Measurements from ENCODE around the gene GYPB. TPM values are rescaled to one million over a fixed set of nuclear protein-coding genes. Genes with fewer than 3 reads are reported as not detected.
"Not testable (repeated sequence)": the region's sequence is repeated elsewhere in the genome, so short reads cannot be mapped to it uniquely, and the experiment has no call there.

GYPB gene
- total RNA-seq, 1 donor from 2014 or later, result not detected

DNA sequence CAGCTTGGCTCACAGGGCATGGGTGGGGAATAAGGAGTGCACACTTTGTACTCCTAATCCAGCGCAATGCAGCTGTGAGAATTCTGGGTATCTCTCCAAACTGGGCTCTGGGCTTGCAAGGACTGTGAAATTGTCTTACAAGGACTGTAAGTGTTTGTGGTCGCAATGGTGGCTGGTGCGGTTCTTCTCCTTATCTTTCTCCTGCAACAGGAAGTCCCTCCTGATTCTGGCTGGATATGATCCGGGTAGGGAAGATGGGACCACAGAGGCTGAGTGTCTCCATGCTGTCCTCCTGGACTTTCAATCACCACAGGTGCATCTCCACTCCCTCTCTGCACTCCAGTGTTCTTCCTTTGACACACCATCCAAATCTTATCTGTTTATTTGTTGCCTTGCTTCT is 58.1 kb downstream of the GYPB start:
- Mint-ChIP-seq H3K4me1 (ENCODE audit: low read depth, unreplicated experiment) (no peaks in the 10 kb centered on the region), H3K27me3 (ENCODE audit: low read depth, unreplicated experiment) (peaks cover 2% of the 10 kb centered on the region), H3K27ac (ENCODE audit: unreplicated experiment) (no peak overlapping the region), H3K9me3 (ENCODE audit: unreplicated experiment) (no peaks in the 10 kb centered on the region), H3K36me3 (ENCODE audit: low read depth, unreplicated experiment) (no peaks in the 10 kb centered on the region), H3K4me3 (ENCODE audit: unreplicated experiment) (no peak overlapping the region)
- no peak overlapping the region for H3K4me2 ChIP-seq (ENCODE audit: low read length)
- H3K79me2 ChIP-seq (ENCODE audit: insufficient read depth, low read length), result no peaks in the 10 kb centered on the region
- no peaks in the 10 kb centered on the region for H3K9me3 ChIP-seq (ENCODE audit: insufficient read depth, low read depth, low read length)
- H3K27ac ChIP-seq (ENCODE audit: low read depth, low read length), result no peak overlapping the region
- H3K4me3 ChIP-seq (ENCODE audit: insufficient read depth, low read depth, low read length), result no peak overlapping the region
- TF ChIP-seq EZH2 (IDR thresholded peaks at IDR 0.05; ENCODE audit: insufficient read depth, low read length), result no peak
- TF ChIP-seq, protein P1, sequence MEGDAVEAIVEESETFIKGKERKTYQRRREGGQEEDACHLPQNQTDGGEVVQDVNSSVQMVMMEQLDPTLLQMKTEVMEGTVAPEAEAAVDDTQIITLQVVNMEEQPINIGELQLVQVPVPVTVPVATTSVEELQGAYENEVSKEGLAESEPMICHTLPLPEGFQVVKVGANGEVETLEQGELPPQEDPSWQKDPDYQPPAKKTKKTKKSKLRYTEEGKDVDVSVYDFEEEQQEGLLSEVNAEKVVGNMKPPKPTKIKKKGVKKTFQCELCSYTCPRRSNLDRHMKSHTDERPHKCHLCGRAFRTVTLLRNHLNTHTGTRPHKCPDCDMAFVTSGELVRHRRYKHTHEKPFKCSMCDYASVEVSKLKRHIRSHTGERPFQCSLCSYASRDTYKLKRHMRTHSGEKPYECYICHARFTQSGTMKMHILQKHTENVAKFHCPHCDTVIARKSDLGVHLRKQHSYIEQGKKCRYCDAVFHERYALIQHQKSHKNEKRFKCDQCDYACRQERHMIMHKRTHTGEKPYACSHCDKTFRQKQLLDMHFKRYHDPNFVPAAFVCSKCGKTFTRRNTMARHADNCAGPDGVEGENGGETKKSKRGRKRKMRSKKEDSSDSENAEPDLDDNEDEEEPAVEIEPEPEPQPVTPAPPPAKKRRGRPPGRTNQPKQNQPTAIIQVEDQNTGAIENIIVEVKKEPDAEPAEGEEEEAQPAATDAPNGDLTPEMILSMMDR (IDR thresholded peaks at IDR 0.05; ENCODE audit: insufficient read depth, low read depth, low read length), result no peak
- no peak for DNase-seq (ENCODE audit: low read depth)
- no peaks in the 10 kb centered on the region for H4K20me1 ChIP-seq (ENCODE audit: insufficient read depth, low read length)
- H3K36me3 ChIP-seq (ENCODE audit: insufficient read depth, low read length), result no peaks in the 10 kb centered on the region
- no peaks in the 10 kb centered on the region for H3K4me1 ChIP-seq (ENCODE audit: insufficient read depth, low read length)
- H3K9ac ChIP-seq (ENCODE audit: low read length), result no peak overlapping the region
- FAIRE-seq, result no peak
- H3K27me3 ChIP-seq (ENCODE audit: insufficient read depth, low read length), result no peaks in the 10 kb centered on the region
- H2AFZ ChIP-seq (ENCODE audit: low read depth, low read length), result no peak overlapping the region

DNA sequence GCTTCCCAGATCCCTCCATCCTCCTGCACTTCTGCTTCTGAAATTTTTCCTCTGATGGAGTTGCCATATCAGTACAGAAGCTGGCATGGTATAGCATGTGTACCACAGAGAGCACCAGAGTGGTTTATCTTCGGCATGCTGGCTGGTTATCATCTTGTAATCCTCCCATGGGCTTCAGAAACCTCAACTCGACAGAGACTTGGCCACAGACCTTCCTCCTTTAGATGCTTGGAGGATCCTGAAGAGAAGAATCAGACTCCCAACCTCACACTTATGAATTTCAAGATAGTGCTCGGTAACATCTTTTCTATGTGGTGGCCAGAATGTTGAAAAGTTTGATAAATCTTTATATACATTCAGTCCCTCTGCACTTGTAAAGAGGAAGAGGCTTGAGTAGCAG is 63.9 kb downstream of the GYPB start:
- not testable (repeated sequence) for H3K79me2 ChIP-seq (ENCODE audit: insufficient read depth, low read length); H3K4me1 ChIP-seq (ENCODE audit: insufficient read depth, low read length); H3K4me2 ChIP-seq (ENCODE audit: low read length); H3K27me3 ChIP-seq (ENCODE audit: insufficient read depth, low read length); H3K4me3 ChIP-seq (ENCODE audit: insufficient read depth, low read depth, low read length); H3K27ac ChIP-seq (ENCODE audit: low read depth, low read length); H2AFZ ChIP-seq (ENCODE audit: low read depth, low read length); H3K9ac ChIP-seq (ENCODE audit: low read length); H4K20me1 ChIP-seq (ENCODE audit: insufficient read depth, low read length); DNase-seq (ENCODE audit: low read depth); H3K36me3 Mint-ChIP-seq (ENCODE audit: low read depth, unreplicated experiment); H3K27me3 Mint-ChIP-seq (ENCODE audit: low read depth, unreplicated experiment); FAIRE-seq; H3K27ac Mint-ChIP-seq (ENCODE audit: unreplicated experiment); H3K4me3 Mint-ChIP-seq (ENCODE audit: unreplicated experiment); H3K4me1 Mint-ChIP-seq (ENCODE audit: low read depth, unreplicated experiment); H3K9me3 ChIP-seq (ENCODE audit: insufficient read depth, low read depth, low read length); H3K36me3 ChIP-seq (ENCODE audit: insufficient read depth, low read length)
- peaks cover 15% of the 10 kb centered on the region for H3K9me3 Mint-ChIP-seq (ENCODE audit: unreplicated experiment)

DNA sequence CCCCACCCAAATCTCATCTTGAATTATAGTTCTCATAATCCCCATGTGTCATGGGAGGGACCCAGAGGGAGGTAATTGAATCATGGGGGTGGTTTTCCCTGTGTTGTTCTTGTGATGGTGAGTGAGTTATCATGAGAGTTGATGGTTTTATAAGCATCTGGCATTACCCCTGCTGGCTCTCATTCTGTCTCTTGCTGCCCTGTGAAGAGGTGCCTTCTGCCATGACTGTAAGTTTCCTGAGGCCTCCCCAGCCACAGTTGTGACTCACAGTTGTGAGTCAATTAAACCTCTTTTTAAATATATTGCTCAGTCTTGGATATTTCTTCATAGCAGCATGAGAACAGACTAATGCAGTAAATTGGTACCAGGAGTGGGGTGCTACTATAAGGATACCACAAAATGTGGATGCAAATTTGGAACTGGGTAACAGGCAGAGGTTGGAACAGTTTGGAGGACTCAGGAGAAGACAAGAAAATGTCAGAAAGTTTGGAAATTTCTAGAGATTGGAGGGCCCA is 67.7 kb downstream of the GYPB start:
- H3K27me3 Mint-ChIP-seq (ENCODE audit: low read depth, unreplicated experiment); FAIRE-seq; H3K27ac Mint-ChIP-seq (ENCODE audit: unreplicated experiment); H3K9me3 ChIP-seq (ENCODE audit: insufficient read depth, low read depth, low read length); H3K36me3 ChIP-seq (ENCODE audit: insufficient read depth, low read length); H3K79me2 ChIP-seq (ENCODE audit: insufficient read depth, low read length); H3K4me2 ChIP-seq (ENCODE audit: low read length); H4K20me1 ChIP-seq (ENCODE audit: insufficient read depth, low read length); H3K4me3 Mint-ChIP-seq (ENCODE audit: unreplicated experiment); H3K27me3 ChIP-seq (ENCODE audit: insufficient read depth, low read length); H3K4me3 ChIP-seq (ENCODE audit: insufficient read depth, low read depth, low read length); DNase-seq (ENCODE audit: low read depth); H3K4me1 Mint-ChIP-seq (ENCODE audit: low read depth, unreplicated experiment); H2AFZ ChIP-seq (ENCODE audit: low read depth, low read length); H3K27ac ChIP-seq (ENCODE audit: low read depth, low read length); H3K9ac ChIP-seq (ENCODE audit: low read length); H3K36me3 Mint-ChIP-seq (ENCODE audit: low read depth, unreplicated experiment); H3K4me1 ChIP-seq (ENCODE audit: insufficient read depth, low read length): not testable (repeated sequence)
- H3K9me3 Mint-ChIP-seq (ENCODE audit: unreplicated experiment), result peaks cover 18% of the 10 kb centered on the region

DNA sequence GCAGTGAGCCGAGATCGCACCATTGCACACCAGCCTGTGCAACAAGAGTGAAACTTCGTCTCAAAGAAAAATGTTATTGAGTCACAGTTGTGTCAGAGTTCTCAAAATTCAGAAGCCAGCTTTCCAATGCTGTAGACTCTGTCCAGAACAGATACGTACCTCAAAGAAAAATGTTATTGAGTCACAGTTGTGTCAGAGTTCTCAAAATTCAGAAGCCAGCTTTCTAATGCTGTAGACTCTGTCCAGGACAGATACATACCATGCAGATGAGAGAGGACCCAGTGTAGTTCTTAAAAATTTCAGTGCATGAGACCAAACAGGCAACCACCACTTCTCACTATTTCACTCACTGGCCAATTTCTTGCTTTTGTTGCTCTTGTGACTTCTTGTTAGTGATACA is 68.2 kb downstream of the GYPB start:
- not testable (repeated sequence) for H3K4me1 Mint-ChIP-seq (ENCODE audit: low read depth, unreplicated experiment); FAIRE-seq; H3K4me3 Mint-ChIP-seq (ENCODE audit: unreplicated experiment); H3K4me2 ChIP-seq (ENCODE audit: low read length); H3K79me2 ChIP-seq (ENCODE audit: insufficient read depth, low read length); H4K20me1 ChIP-seq (ENCODE audit: insufficient read depth, low read length); H3K27me3 Mint-ChIP-seq (ENCODE audit: low read depth, unreplicated experiment); H3K4me3 ChIP-seq (ENCODE audit: insufficient read depth, low read depth, low read length); H3K27ac ChIP-seq (ENCODE audit: low read depth, low read length); H3K36me3 ChIP-seq (ENCODE audit: insufficient read depth, low read length); H3K36me3 Mint-ChIP-seq (ENCODE audit: low read depth, unreplicated experiment); DNase-seq (ENCODE audit: low read depth); H3K27me3 ChIP-seq (ENCODE audit: insufficient read depth, low read length); H3K9ac ChIP-seq (ENCODE audit: low read length); H2AFZ ChIP-seq (ENCODE audit: low read depth, low read length); H3K4me1 ChIP-seq (ENCODE audit: insufficient read depth, low read length); H3K9me3 ChIP-seq (ENCODE audit: insufficient read depth, low read depth, low read length); H3K27ac Mint-ChIP-seq (ENCODE audit: unreplicated experiment)
- H3K9me3 Mint-ChIP-seq (ENCODE audit: unreplicated experiment), result peaks cover 18% of the 10 kb centered on the region

DNA sequence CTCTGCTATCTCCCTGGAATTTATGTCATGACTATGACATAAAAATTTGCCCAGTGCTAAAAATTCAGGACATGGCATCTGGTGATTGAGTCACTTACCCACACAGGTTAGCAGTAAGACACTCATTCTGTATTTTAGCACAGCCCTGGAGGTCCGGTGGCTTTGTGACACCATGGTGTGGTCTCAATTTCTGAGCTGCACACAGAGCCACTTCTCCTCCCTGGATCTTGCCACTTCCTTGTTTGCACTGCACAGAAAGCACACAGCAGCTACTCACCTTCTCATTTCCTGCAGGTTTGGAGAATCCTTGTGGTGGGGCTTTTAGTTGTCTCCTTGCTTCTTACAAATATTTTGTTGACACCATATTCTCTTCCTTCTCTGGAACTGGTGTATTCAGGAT is 69.0 kb downstream of the GYPB start:
- not testable (repeated sequence) for H3K9me3 ChIP-seq (ENCODE audit: insufficient read depth, low read depth, low read length); FAIRE-seq; H3K27me3 ChIP-seq (ENCODE audit: insufficient read depth, low read length); H3K36me3 ChIP-seq (ENCODE audit: insufficient read depth, low read length); H3K27ac Mint-ChIP-seq (ENCODE audit: unreplicated experiment); H3K79me2 ChIP-seq (ENCODE audit: insufficient read depth, low read length); H3K4me1 Mint-ChIP-seq (ENCODE audit: low read depth, unreplicated experiment); H3K4me3 ChIP-seq (ENCODE audit: insufficient read depth, low read depth, low read length); DNase-seq (ENCODE audit: low read depth); H2AFZ ChIP-seq (ENCODE audit: low read depth, low read length); H3K4me1 ChIP-seq (ENCODE audit: insufficient read depth, low read length); H3K4me3 Mint-ChIP-seq (ENCODE audit: unreplicated experiment); H3K4me2 ChIP-seq (ENCODE audit: low read length); H3K9ac ChIP-seq (ENCODE audit: low read length); H3K27me3 Mint-ChIP-seq (ENCODE audit: low read depth, unreplicated experiment); H4K20me1 ChIP-seq (ENCODE audit: insufficient read depth, low read length); H3K36me3 Mint-ChIP-seq (ENCODE audit: low read depth, unreplicated experiment); H3K27ac ChIP-seq (ENCODE audit: low read depth, low read length)
- peaks cover 18% of the 10 kb centered on the region for H3K9me3 Mint-ChIP-seq (ENCODE audit: unreplicated experiment)
